ENCODE results near the gene PHLPP2.
"Not testable (repeated sequence)": the region's sequence is repeated elsewhere in the genome, so short reads cannot be mapped to it uniquely, and the experiment has no call there.

The PHLPP2 gene

GRCh38 chr16:71623597-71623996 is 100.9 kb downstream of the PHLPP2 start:
- ATAC-seq (ENCODE audit: insufficient read depth, low read depth) (no peak), DNase-seq (no peak)
- H2AFZ ChIP-seq (ENCODE audit: low read depth, low read length), result no peak overlapping the region

GRCh38 chr16:71622088-71622487 is 102.4 kb downstream of the PHLPP2 start:
- peak; percentile 49 for DNase-seq
- peaks cover 8% of the 10 kb centered on the region; the same call in 1 of the 2 replicates for H3K4me1 ChIP-seq (ENCODE audit: insufficient read depth, low read length)
- H3K36me3 ChIP-seq (ENCODE audit: insufficient read depth, low read length), result no peaks in the 10 kb centered on the region
- ATAC-seq (ENCODE audit: insufficient read depth, low read depth), result peak; percentile 95
- no peaks in the 10 kb centered on the region for H3K27me3 ChIP-seq (ENCODE audit: insufficient read depth, low read length, poor library complexity)
- H2AFZ ChIP-seq (ENCODE audit: low read depth, low read length), result no peak overlapping the region
- H4K20me1 ChIP-seq (ENCODE audit: insufficient read depth, low read length), result no peaks in the 10 kb centered on the region
- no peaks in the 10 kb centered on the region for H3K9me3 ChIP-seq (ENCODE audit: insufficient read depth, low read length, severe bottlenecking)
- H3K4me2 ChIP-seq (ENCODE audit: insufficient read depth, low read length), result no peak overlapping the region
- H3K9ac ChIP-seq (ENCODE audit: low read depth, low read length), result no peak overlapping the region
- H3K4me3 ChIP-seq (ENCODE audit: low read depth in 1 of 2, low read length in 2 of 2), result no peak overlapping the region
- H3K79me2 ChIP-seq (ENCODE audit: insufficient read depth, low read length), result no peaks in the 10 kb centered on the region
- TF ChIP-seq CTCF (IDR thresholded peaks at IDR 0.05; ENCODE audit: borderline replicate concordance, extremely low read depth, low read length, poor library complexity, severe bottlenecking) (no peak), EZH2 (IDR thresholded peaks at IDR 0.05; ENCODE audit: borderline replicate concordance, low read depth, low read length, severe bottlenecking) (no peak)
- H3K27ac ChIP-seq (ENCODE audit: low read length), result no peak overlapping the region

More at GRCh38 chr16:71623597-71623996, 100.9 kb downstream of the PHLPP2 start:
- H3K4me1 ChIP-seq (ENCODE audit: insufficient read depth, low read length), result peaks cover 8% of the 10 kb centered on the region; the same call in 1 of the 2 replicates
- no peaks in the 10 kb centered on the region for H3K36me3 ChIP-seq (ENCODE audit: insufficient read depth, low read length)
- H3K4me2 ChIP-seq (ENCODE audit: insufficient read depth, low read length), result no peak overlapping the region
- H3K9me3 ChIP-seq (ENCODE audit: insufficient read depth, low read length, severe bottlenecking), result no peaks in the 10 kb centered on the region
- no peak overlapping the region for H3K27ac ChIP-seq (ENCODE audit: low read length)
- no peaks in the 10 kb centered on the region for H3K79me2 ChIP-seq (ENCODE audit: insufficient read depth, low read length)
- TF ChIP-seq EZH2 (IDR thresholded peaks at IDR 0.05; ENCODE audit: borderline replicate concordance, low read depth, low read length, severe bottlenecking) (no peak), CTCF (IDR thresholded peaks at IDR 0.05; ENCODE audit: borderline replicate concordance, extremely low read depth, low read length, poor library complexity, severe bottlenecking) (no peak)
- H4K20me1 ChIP-seq (ENCODE audit: insufficient read depth, low read length), result no peaks in the 10 kb centered on the region
- H3K27me3 ChIP-seq (ENCODE audit: insufficient read depth, low read length, poor library complexity), result no peaks in the 10 kb centered on the region
- H3K4me3 ChIP-seq (ENCODE audit: low read depth in 1 of 2, low read length in 2 of 2), result no peak overlapping the region
- H3K9ac ChIP-seq (ENCODE audit: low read depth, low read length), result no peak overlapping the region

DNA sequence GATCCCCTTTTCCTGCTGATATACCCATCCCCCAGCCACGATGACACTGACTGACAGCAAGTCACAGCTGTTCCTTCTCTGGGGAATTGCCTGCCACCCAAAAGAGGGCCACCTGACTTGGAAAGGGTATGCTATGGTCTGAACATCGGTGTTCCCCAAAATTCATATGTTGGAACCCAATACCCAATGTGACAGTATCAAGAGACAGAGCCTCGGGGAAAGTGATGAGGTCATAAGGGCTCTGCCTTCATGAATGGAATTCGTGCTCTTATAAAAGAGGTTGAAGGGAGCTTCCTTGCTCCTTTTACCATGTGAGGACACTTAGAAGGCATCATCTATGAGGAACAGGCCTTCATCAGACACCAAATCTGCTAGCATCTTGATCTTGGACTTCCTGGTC is 106.1 kb downstream of the PHLPP2 start:
- Histone ChIP-seq H3K4me3 (ENCODE audit: low read depth in 1 of 2, low read length in 2 of 2) (no peak overlapping the region), H4K20me1 (ENCODE audit: insufficient read depth, low read length) (no peaks in the 10 kb centered on the region), H3K4me1 (ENCODE audit: insufficient read depth, low read length) (peaks cover 8% of the 10 kb centered on the region; the same call in 1 of the 2 replicates), H3K27me3 (ENCODE audit: insufficient read depth, low read length, poor library complexity) (no peaks in the 10 kb centered on the region), H3K79me2 (ENCODE audit: insufficient read depth, low read length) (no peaks in the 10 kb centered on the region), H3K9ac (ENCODE audit: low read depth, low read length) (no peak overlapping the region), H2AFZ (ENCODE audit: low read depth, low read length) (no peak overlapping the region), H3K4me2 (ENCODE audit: insufficient read depth, low read length) (no peak overlapping the region), H3K36me3 (ENCODE audit: insufficient read depth, low read length) (no peaks in the 10 kb centered on the region), H3K9me3 (ENCODE audit: insufficient read depth, low read length, severe bottlenecking) (no peaks in the 10 kb centered on the region), H3K27ac (ENCODE audit: low read length) (no peak overlapping the region)
- TF ChIP-seq EZH2 (IDR thresholded peaks at IDR 0.05; ENCODE audit: borderline replicate concordance, low read depth, low read length, severe bottlenecking), result no peak
- TF ChIP-seq CTCF (IDR thresholded peaks at IDR 0.05; ENCODE audit: borderline replicate concordance, extremely low read depth, low read length, poor library complexity, severe bottlenecking), result no peak
- DNase-seq (no peak), ATAC-seq (ENCODE audit: insufficient read depth, low read depth) (no peak)

DNA sequence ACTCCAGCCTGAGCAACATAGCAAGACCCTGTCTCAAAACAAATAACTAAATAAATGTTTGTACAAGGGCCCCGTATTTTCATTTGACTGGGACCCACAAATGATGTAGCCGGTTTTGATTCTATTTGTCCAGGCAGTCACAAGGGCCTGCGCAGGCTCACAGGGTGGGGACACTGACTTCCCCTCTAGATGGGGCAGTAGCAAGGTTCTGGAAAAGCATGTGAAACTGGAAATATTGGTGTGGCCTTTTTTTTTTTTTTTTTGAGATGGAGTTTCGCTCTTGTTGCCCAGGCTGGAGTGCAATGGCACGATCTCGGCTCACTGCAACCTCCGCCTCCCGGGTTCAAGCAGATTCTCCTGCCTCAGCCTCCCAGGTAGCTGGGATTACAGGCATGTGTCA is 109.5 kb downstream of the PHLPP2 start:
- ATAC-seq (ENCODE audit: insufficient read depth, low read depth); DNase-seq: not testable (repeated sequence)

More for the DNA sequence above, 109.5 kb downstream of the PHLPP2 start:
- not testable (repeated sequence) for H3K9me3 ChIP-seq (ENCODE audit: insufficient read depth, low read length, severe bottlenecking); H3K27ac ChIP-seq (ENCODE audit: low read length); H3K79me2 ChIP-seq (ENCODE audit: insufficient read depth, low read length); H3K27me3 ChIP-seq (ENCODE audit: insufficient read depth, low read length, poor library complexity); H3K4me1 ChIP-seq (ENCODE audit: insufficient read depth, low read length); H3K9ac ChIP-seq (ENCODE audit: low read depth, low read length); H3K36me3 ChIP-seq (ENCODE audit: insufficient read depth, low read length); H3K4me3 ChIP-seq (ENCODE audit: low read depth in 1 of 2, low read length in 2 of 2); H2AFZ ChIP-seq (ENCODE audit: low read depth, low read length); H4K20me1 ChIP-seq (ENCODE audit: insufficient read depth, low read length); H3K4me2 ChIP-seq (ENCODE audit: insufficient read depth, low read length)

Measured in DND-41 (cell line).